ENCODE results near the gene NTM. TPM values are rescaled to one million over a fixed set of nuclear protein-coding genes. Genes with fewer than 3 reads are reported as not detected.

Gene NTM
- total RNA-seq, 1 experiment from 2014 or later, result 8.6 TPM

GRCh38 chr11:131327421-131327820, 43.0 kb upstream of the NTM start:
- Histone ChIP-seq H3K36me3 (ENCODE audit: insufficient read depth, low read length, poor library complexity, severe bottlenecking) (no peaks in the 10 kb centered on the region), H3K27ac (ENCODE audit: low read depth, low read length, poor library complexity, severe bottlenecking) (no peak overlapping the region), H3K4me1 (ENCODE audit: insufficient read depth, low read length, poor library complexity, severe bottlenecking) (no peaks in the 10 kb centered on the region), H3K9me3 (ENCODE audit: low read depth, low read length, poor library complexity, severe bottlenecking) (no peaks in the 10 kb centered on the region), H3K27me3 (replicated peaks; ENCODE audit: insufficient read depth, low read depth, low read length, poor library complexity) (peaks cover 27% of the 10 kb centered on the region), H3K4me3 (ENCODE audit: low read depth, low read length, poor library complexity, severe bottlenecking) (no peak overlapping the region)
- no TSS peak for BruUV-seq (replicated peaks)
- intact Hi-C loops (cut with micrococcal nuclease; ENCODE audit: unreplicated experiment), result no loop called here
- DNase-seq (ENCODE audit: low spot score), result no peak
- TF ChIP-seq, protein P1, sequence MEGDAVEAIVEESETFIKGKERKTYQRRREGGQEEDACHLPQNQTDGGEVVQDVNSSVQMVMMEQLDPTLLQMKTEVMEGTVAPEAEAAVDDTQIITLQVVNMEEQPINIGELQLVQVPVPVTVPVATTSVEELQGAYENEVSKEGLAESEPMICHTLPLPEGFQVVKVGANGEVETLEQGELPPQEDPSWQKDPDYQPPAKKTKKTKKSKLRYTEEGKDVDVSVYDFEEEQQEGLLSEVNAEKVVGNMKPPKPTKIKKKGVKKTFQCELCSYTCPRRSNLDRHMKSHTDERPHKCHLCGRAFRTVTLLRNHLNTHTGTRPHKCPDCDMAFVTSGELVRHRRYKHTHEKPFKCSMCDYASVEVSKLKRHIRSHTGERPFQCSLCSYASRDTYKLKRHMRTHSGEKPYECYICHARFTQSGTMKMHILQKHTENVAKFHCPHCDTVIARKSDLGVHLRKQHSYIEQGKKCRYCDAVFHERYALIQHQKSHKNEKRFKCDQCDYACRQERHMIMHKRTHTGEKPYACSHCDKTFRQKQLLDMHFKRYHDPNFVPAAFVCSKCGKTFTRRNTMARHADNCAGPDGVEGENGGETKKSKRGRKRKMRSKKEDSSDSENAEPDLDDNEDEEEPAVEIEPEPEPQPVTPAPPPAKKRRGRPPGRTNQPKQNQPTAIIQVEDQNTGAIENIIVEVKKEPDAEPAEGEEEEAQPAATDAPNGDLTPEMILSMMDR (conservative IDR thresholded peaks at IDR 0.05; ENCODE audit: low read depth, low read length), result no peak
- TF ChIP-seq EZH2 (IDR thresholded peaks at IDR 0.05; ENCODE audit: borderline replicate concordance, low read depth, low read length, poor library complexity, severe bottlenecking), result no peak
- ChIA-PET POLR2A (ENCODE audit: low non-redundant PET) (no interaction called here), CTCF (no interaction called here)

- peaks cover 27% of the 10 kb centered on the region for H3K27me3 ChIP-seq (replicated peaks; ENCODE audit: insufficient read depth, low read depth, low read length, poor library complexity)
- TF ChIP-seq, protein P1 (conservative IDR thresholded peaks at IDR 0.05; ENCODE audit: low read depth, low read length), result no peak
- TF ChIP-seq EZH2 (IDR thresholded peaks at IDR 0.05; ENCODE audit: borderline replicate concordance, low read depth, low read length, poor library complexity, severe bottlenecking), result no peak
- BruUV-seq (replicated peaks), result no TSS peak
- CTCF ChIA-PET, result no interaction called here
- H3K27ac ChIP-seq (ENCODE audit: low read depth, low read length, poor library complexity, severe bottlenecking), result no peak overlapping the region
- H3K4me1 ChIP-seq (ENCODE audit: insufficient read depth, low read length, poor library complexity, severe bottlenecking), result no peaks in the 10 kb centered on the region
- no peaks in the 10 kb centered on the region for H3K9me3 ChIP-seq (ENCODE audit: low read depth, low read length, poor library complexity, severe bottlenecking)
- no peak for DNase-seq (ENCODE audit: low spot score)
- no peak overlapping the region for H3K4me3 ChIP-seq (ENCODE audit: low read depth, low read length, poor library complexity, severe bottlenecking)
- intact Hi-C loops (cut with micrococcal nuclease; ENCODE audit: unreplicated experiment), result no loop called here
- POLR2A ChIA-PET (ENCODE audit: low non-redundant PET), result no interaction called here
- no peaks in the 10 kb centered on the region for H3K36me3 ChIP-seq (ENCODE audit: insufficient read depth, low read length, poor library complexity, severe bottlenecking)
Measured at GRCh38 chr11:131328843-131329242, 41.6 kb upstream of the NTM start.

- H3K4me3 ChIP-seq (ENCODE audit: low read depth, low read length, poor library complexity, severe bottlenecking), result no peak overlapping the region
- H3K27ac ChIP-seq (ENCODE audit: low read depth, low read length, poor library complexity, severe bottlenecking), result no peak overlapping the region
Measured at GRCh38 chr11:131331010-131331409, 39.4 kb upstream of the NTM start.

More at GRCh38 chr11:131331010-131331409, 39.4 kb upstream of the NTM start:
- no peak for DNase-seq (ENCODE audit: low spot score)
- TF ChIP-seq, protein P1 (conservative IDR thresholded peaks at IDR 0.05; ENCODE audit: low read depth, low read length), result no peak
- no peak for TF ChIP-seq EZH2 (IDR thresholded peaks at IDR 0.05; ENCODE audit: borderline replicate concordance, low read depth, low read length, poor library complexity, severe bottlenecking)
- Histone ChIP-seq H3K36me3 (ENCODE audit: insufficient read depth, low read length, poor library complexity, severe bottlenecking) (no peaks in the 10 kb centered on the region), H3K4me1 (ENCODE audit: insufficient read depth, low read length, poor library complexity, severe bottlenecking) (no peaks in the 10 kb centered on the region), H3K27me3 (replicated peaks; ENCODE audit: insufficient read depth, low read depth, low read length, poor library complexity) (peaks cover 28% of the 10 kb centered on the region), H3K9me3 (ENCODE audit: low read depth, low read length, poor library complexity, severe bottlenecking) (no peaks in the 10 kb centered on the region)
- intact Hi-C loops (cut with micrococcal nuclease; ENCODE audit: unreplicated experiment), result no loop called here
- CTCF ChIA-PET, result no interaction called here
- POLR2A ChIA-PET (ENCODE audit: low non-redundant PET), result no interaction called here
- BruUV-seq (replicated peaks), result no TSS peak
